Measurements from ENCODE around the gene CFLAR.
"Not testable (repeated sequence)": the region's sequence is repeated elsewhere in the genome, so short reads cannot be mapped to it uniquely, and the experiment has no call there.

Gene CFLAR

DNA sequence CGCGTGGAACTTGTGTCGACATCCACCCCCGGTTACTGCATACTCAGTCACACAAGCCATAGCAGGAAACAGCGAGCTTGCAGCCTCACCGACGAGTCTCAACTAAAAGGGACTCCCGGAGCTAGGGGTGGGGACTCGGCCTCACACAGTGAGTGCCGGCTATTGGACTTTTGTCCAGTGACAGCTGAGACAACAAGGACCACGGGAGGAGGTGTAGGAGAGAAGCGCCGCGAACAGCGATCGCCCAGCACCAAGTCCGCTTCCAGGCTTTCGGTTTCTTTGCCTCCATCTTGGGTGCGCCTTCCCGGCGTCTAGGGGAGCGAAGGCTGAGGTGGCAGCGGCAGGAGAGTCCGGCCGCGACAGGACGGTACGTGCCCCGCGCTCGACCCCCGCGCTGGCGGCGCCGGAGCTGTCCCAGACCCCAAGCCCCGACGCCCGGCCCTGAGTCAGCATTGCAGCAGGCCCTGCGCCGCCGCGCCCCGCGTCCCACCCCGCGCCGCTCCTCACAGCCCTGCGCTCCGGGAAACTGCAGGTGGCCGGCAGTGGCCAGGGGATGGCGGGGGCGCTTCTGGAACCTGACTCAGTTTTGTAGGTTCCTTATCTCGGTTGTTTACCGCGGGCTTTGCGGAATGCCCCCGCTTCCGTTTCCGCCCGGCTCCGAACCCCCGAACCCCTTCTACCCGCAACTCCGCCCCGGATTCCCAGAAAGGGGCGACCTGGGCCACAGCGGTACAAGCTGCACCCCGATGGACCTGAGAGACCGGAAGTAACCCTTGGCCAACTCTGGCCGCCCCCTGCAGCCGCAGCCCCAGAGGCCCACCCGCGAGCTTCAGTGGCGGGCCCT, at the start of gene CFLAR:
CFLAR (plus strand) TSS at position 50 of the 844 bp plus-strand sequence. CDS start 13,702 bp downstream, outside the sequence.
- peak; percentile 33 for DNase-seq

DNA sequence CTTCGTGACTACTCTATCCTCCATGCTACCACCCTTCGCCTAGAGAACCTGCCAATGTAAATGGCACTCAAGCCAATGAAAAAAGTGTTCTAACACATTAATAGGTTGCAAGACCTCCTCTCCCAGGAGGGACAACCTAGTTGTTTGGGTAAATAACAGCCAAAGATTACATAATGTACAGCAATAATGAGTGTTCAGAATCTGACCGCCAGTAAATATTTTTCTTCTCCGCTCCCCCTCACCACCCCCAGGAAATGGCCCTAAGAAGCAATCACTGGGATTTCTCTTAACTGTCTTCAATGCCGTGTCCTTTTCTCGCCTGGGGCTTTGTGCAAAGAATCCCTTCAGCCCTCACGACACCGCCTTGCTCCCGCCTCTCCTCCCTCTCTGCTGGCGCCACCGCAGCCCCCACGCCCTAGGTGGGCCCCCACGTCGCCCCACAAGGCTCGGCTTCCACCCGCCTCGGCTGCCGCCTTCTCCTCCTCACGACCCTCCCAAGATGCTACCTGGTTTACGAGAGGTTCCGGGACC, 45.0 kb upstream of the CFLAR start:
- DNase-seq, result no peak

DNA sequence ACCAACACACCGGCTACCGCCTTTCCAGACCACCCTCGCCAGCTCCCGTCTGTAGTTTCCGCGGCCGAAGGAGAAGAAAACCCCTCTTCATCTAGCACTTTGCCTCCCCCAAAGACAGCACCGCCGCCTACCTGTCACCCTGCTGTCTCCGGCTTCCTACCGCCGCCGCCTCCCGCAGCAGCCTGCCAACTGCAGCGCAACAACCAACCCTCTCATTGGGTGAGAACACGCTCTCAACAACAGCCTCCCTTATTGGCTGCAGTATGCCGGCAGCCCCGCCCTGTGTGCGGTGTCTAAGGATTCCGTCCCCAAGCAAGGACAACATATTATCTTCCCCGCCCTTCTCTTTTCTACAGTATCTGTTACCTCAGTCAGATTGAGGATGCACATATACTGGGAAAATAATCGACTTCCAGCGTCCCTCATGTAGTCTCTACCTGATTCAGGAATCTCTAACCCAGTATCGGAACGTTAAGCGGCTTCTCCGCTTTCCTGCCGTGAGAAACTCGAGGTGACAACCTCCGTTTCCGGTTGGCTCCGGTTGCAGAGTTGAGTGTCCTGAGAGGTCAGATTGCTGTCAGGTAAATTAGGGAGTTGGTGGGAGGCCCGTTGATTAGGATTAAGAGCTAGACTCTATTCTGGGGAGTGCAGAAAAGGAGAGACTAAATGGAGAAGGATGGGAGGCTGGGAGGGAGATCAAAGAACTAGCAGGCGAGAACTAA, 44.3 kb upstream of the CFLAR start, which contains the start of the genes HYCC2 and NDUFB3:
HYCC2 (minus strand) TSS at position 193 of the 722 bp plus-strand sequence. CDS start 47,662 bp downstream, outside the sequence.
NDUFB3 (plus strand) TSS at position 523 of the 722 bp plus-strand sequence. CDS start 6,882 bp downstream, outside the sequence.
- DNase-seq, result peak; percentile 84

DNA sequence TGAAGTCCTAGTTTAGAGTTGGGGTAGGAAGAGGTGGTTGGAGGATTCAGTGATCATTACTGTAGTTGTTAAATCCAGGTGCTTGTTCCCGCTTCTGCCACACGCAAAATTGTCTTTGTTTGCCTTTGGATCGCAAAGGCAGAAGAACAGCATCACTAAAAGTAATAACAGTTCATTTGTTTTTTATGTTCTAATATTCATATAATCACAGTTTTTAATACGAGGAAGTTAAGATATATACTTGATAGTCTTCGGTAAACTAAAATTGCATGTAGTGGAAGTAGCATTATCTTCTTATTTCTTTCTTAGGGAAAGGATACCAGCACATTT, 43.8 kb upstream of the CFLAR start:
- no peak for DNase-seq

DNA sequence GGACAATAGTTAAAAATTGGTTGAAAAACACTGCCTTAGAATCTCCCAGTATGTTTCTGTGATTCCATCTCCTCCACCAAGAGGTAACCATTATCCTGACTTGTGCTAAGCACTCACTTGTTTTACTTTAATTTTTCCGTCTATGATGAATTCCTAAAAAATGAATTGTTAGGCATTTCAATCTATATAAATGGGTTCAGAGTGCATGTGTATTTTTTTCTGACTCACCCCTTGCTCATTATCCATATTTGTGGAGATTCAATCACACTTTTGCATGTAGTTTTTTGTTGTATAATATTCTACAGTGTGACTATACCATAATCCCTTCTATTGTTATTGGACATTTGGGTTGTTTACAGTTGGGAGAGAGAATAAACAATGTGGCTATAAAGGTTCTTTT, 42.9 kb upstream of the CFLAR start:
- no peak for DNase-seq

DNA sequence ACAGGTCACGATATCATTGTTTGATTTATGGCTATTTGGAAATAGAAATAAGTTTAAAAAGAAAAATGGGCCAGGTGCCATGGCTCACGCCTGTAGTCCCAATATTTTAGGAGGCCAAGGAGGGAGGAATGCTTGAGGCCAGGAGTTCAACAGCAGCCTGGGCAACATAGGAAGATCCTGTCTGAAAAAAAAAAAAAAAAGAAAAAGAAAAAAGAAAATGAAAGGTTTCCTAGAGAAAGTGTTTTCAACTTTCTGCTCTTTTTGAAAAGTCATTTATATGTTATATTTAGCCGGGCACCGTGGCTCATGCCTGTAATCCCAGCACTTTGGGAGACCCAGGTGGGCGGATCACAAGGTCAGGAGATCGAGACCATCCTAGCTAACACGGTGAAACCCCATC, 41.0 kb upstream of the CFLAR start:
- no peak for DNase-seq

DNA sequence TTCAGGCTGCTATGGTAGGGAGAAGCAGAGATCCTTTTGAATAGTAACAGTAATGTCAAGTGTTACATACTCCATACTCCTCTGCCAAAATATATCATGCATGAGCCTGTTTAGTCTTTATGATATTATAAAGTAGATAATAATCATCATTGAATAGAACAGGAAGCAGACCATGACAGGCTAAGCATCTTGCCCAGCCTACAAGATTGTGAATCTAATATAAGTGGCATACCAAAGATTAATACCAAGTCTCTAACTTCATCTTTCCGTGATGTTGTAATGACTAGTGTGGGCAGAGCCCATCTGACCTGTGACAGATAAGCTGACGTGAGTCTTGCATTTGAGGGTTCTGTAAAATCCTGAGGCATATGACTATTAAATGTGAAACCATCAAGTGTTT, 31.1 kb upstream of the CFLAR start:
- DNase-seq, result no peak

DNA sequence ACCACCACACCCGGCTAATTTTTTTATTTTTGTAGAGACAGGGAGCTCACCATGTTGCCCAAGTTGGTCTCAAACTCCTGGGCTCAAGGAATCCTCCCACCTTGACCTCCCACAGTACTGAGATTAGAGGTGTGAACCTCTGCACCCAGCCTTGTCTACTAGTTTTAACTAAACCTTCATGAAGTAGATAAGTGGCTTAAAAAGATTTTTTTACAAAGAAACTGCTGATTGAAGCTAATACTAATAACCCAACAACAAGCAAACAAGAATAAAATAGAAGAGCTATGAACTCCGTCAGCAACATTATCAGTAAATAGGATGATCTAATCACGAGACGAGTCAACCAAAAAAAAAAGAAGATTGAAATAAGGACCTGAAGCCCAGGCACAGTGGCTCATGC, 25.4 kb upstream of the CFLAR start:
- no peak for DNase-seq

DNA sequence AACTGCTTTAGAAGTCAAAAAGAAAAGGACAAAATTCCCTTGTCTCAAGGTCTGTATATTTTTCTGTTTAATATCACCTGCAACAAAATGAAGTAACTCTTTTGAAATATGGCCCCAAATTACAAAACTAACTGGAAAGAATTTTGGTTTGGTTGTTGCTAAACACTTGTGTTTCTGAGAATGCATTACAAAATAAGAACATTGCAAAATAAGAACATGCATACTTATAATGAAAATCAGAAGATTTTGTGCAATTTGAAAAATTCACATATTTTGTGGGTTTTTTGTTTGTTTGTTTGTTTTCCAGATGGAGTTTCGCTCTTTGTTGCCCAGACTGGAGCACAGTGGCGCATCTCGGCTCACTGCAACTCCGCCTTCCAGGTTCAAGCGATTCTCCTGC, 22.4 kb upstream of the CFLAR start:
- no peak for DNase-seq

DNA sequence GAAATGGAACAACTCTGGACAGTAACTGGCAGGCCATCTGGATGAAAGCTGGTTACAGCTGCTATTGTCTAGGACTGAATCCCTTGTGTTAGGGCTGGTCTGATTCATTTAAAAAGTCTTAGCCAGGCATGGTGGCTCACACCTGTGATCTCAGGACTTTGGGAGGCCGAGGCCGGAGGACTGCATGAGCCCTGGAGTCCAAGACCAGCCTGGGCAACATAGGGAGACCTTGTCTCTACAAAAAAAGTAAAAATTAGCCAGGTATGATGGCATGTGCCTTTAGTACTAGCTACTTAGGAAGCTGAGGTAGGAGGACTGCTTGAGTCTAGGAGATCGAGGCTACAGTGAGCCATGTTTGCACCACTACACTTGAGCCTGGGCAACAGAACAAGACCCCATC, 15.5 kb upstream of the CFLAR start:
- no peak for DNase-seq

DNA sequence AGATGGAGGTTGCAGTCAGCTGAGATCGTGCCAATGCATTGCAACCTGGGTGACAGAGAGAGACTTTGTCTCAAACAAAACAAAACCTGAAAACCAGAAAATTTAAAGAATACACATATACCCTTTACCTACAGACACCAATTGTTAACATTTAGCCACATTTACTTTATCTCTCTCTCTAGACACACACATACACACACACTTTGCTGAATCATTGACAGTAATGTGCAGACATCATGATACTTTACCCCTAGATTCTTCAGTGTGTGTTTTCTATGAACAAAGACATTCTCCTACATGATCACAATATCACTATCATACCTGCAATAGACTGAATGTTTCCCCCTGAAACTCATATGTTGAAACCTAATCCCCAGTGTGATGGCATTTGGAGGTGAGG, 10.2 kb upstream of the CFLAR start:
- no peak for DNase-seq

DNA sequence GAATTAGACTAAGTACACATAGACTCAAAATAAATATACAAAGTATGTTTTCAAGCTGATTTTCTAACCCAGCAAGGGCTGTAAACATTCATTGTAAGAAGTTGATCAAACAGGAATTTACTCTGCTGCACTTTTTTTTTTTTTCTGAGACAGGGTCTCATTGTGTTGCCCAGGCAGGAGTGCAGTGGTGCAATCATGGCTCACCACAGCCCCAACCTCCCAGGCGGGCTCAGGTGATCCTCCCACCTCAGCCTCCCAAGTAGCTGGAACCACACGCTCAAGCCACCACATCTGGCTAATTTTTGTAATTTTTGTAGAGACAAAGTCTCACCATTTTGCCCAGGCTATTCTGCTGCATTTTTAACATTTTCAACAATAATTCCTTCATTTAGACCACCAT, 8.3 kb upstream of the CFLAR start:
- no peak for DNase-seq

DNA sequence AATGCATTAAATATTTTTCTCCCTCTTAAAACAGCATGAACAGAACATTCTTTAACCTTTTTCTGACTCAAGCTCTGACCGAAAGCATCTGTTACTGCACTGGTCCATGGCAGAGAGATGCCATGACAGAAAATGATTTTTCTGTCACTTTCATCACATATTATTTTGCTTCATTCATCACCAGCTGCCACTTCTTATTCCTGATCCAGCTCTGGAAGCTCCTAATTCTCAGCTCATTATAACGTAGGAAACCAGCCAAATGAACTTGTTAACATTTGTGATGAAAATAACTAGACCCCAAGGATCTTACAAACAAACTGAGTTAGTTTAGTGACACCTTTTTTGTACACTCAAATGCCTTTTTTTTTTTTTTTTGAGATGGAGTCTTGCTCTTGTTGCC, 7.6 kb upstream of the CFLAR start:
- no peak for DNase-seq

DNA sequence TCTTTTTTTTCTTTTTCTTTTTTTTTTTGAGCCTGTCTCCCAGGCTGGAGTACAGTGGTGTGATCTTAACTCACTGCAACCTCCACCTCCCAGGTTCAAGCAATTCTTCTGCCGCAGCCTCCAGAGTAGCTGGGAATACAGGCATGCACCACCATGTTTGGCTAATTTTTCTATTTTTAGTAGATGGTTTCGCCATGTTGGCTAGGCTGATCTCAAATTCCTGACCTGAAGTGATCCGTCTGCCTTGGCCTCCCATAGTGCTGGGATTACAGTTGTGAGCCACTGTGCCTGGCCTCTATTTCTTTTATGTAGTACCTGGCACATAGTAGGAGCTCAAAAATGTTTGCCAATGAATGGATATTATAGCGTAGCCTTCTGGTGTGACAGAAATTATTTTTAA, 6.8 kb upstream of the CFLAR start:
- DNase-seq, result no peak

DNA sequence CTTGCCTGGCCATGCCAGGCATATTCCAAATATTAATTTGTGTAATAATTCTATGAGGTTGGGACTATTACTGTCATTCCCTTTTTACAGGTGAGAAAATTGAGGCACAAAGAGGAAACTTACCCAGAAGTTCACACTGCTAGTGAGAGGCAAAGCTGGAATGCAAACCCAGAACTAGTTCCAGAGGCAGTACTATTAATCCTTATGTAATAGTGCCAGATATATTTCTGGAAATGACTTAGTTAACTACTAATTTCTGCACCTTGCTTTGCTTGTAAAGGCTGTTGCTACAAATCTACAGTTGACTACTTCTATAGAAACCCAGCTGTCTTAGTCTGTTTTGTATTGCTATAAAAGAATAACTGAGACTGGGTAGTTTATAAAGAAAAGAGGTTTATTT, 5.3 kb upstream of the CFLAR start:
- no peak for DNase-seq

DNA sequence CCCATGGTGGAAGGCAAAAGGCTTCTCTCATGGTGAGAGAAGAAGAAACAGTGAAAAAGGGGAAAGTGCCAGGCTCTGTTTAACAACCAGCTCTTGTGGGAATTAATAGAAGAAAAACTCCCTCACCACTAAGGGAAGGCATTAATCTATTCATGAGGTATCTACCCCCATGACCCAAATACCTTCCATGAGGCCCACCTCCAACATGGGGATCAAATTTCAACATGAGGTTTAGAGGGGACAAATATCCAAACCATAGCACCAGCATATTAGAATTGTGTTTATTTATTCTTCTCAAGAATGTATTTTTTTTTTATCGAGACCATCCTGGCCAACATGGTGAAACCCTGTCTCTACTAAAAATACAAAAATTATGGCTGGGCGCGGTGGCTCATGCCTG, 4.9 kb upstream of the CFLAR start:
- no peak for DNase-seq

DNA sequence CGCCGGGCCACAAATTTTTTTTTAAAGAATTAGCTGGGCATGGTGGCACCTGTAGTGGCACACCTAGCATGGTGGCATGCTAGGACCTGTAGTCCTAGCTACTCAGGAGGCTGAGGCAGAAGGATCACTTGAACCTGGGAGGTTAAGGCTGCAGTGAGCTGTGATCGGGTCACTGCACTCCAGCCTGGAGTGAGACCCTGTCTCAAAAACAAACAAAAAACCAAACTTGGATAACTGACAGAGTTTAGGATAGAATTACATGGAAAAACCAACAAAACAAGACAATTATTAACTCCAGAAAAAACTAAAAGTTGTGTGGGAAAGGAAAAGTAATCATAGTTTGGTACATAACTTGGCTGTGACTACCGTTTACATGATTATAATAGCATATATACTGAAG, 1.6 kb upstream of the CFLAR start:
- no peak for DNase-seq

DNA sequence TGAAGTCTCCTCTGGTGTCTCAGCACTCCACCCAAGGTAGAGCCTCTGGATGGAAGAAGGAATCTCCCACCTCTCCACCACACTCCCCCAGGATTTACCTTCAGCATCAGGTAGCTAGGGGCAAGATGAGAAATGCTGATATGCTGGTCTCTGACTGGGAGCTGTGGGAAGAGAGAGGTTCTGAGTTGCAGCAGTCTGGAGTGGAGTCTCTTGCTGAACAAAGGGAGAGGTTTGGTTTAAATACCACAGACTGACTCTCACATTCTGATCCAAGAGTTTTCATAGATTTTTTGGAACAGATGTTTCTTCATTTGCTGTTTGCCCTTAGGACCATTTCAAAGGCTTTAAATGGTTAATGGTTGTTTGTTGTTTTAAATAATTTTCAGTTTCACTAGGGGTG, 1.1 kb upstream of the CFLAR start:
- DNase-seq, result no peak

DNA sequence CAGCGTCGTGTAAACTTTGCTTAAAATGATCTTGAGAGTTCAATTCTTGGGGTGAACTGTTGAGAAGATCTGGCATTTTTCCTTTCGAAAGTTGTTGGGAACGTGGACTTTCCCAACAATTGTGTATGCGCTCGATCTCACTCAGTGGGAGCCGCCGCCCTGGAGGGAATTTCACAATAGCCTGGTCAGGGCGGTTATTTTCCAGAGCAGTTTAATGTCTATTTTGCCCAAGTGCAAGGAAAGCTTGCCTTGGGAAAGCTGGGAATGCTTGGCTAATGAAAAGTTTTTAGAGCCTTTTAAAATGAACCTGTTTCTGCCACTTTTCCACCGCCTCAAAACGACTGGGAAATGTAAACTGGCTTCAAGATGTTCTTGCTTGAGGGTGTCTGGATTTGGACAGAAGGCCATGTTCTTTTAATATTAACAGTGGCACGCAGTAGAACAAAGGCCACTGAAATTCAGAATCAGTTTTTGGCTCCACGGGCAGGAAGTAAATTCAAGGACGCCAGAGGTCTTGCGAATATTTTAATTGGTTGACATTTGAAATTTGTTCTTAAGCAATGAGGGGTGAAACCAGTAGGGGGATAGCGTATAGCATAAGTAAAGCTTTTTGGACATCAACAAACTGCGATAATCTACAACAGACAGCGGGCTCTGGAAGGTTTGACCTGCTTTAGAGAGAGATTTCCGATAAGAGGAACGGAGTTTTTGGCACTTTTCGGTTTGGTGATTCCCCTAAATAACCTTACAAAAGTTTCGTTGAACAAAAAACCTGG, 1.2 kb downstream of the CFLAR start:
- DNase-seq, result no peak

DNA sequence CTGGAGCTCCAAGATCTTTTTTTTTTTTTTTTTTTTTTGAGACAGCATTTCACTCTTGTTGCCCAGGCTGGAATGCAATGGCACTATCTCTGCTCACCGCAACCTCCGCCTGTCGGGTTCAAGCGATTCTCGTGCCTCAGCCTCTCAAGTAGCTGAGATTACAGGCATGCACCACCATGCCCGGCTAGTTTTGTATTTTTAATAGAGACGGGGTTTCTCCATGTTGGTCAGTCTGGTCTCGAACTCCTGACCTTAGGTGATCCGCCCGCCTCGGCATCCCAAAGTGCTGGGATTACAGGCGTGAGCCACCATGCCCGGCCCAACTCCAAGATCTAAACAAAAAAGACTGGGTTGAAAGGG, 1.8 kb downstream of the CFLAR start:
- not testable (repeated sequence) for DNase-seq

DNA sequence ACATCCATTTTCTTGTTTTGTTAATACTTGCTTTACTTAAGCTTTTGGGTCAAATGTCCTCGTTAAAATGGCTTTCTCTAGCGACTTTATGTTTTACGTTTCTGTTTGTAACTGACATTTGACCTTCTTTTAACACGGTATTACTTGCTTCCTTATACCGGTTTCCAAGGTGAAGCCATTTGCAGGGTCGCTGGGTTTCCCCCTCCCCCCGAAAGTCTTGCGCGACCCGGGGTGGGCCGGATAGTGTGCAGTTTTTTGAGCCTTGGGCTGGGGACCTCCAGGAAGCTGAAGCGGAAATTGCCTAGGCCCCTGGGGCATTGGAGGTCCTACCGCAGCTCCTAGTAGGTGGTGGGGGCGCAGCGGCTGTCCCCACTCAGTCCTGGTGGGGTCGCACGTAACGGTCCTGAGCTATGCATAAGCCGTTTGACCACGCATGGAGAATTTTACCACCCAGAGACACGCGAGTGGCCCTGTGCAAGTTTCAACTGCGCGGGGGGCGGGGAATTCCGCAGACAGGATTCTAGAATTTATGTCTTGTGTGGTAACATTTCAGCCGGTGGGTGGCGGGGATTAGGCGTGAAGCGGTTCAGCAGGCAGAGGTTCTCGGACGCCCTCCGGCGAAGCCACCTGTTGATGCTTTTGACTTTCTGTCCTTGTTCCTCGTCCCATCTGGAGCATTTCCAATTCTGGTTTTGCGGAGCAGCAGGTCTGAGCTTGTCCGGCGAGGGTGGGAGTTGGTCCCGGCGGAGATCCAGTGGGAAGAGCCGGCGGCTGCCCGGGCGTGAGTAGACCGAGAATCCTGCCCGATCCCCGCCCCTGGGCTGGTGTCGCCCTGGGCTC, 2.4 kb downstream of the CFLAR start:
- peak; percentile 67 for DNase-seq
